Neuron (in vitro differentiated cells): ENCODE data around the gene CCR8.

Experiments
- H2AFZ ChIP-seq: one replicate; pipeline ENCODE4 v1.6.1; 2013; ENCODE audit warnings: low read depth, mild to moderate bottlenecking, inconsistent platforms, low read length, moderate library complexity
- H3K27me3 ChIP-seq: one replicate; pipeline ENCODE4 v1.6.1; 2013; ENCODE audit warnings: low read length; ENCODE audit not compliant: insufficient read depth
- H3K36me3 ChIP-seq: one replicate; pipeline ENCODE4 v1.6.1; 2013; ENCODE audit warnings: low read length; ENCODE audit not compliant: insufficient read depth
- H3K4me1 ChIP-seq: one replicate; pipeline ENCODE4 v1.6.1; 2013; ENCODE audit warnings: low read length; ENCODE audit not compliant: insufficient read depth
- H3K4me3 ChIP-seq: 2 replicates; pipeline ENCODE4 v1.5.1; 2013; ENCODE audit warnings: mild to moderate bottlenecking, low read length, moderate library complexity
- H3K9me3 ChIP-seq: one replicate; pipeline ENCODE4 v1.6.1; 2013; ENCODE audit warnings: low read length

CCR8 gene

GRCh38 chr3:39372833-39373232, 43.3 kb downstream of the CCR8 start:
- Histone ChIP-seq H2AFZ (no peak overlapping the region), H3K9me3 (peaks cover 2% of the 10 kb centered on the region), H3K4me1 (peaks cover 4% of the 10 kb centered on the region), H3K4me3 (no peak overlapping the region), H3K27me3 (no peaks in the 10 kb centered on the region), H3K36me3 (no peaks in the 10 kb centered on the region)

DNA sequence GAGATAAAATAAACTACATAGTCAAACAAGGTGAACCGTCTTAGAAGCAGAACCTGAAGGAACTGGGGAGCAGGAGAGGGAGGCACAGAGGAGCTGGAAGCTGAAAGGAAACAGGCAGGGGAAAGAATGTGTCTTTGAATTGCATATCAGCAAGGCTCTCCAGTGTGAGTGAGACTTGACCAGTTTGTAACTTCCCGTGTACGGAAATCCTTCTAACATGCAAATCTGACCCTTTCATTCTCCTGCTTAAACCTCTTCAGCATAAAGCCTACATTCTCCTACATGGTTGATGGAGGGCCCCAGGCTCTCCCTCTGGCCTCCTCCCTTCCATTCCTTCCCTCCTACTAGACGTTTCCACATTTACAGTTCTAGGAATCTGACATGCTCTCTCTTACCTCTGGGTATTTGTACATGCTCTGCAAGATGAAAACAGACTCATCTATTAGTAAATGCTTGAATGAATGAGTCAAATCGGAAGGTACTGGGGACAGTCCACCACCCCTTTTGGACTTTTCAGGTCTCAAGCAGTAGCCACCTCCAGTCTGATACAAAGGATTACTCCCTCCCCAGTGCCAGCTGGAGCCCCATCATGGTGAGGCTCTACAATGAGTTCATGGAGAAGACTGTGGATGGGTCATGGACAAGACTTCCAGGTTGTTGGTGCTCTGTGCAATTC, 47.6 kb downstream of the CCR8 start:
- H3K27me3 ChIP-seq = no peaks in the 10 kb centered on the region
- H2AFZ ChIP-seq = no peak overlapping the region
- H3K4me1 ChIP-seq = peaks cover 4% of the 10 kb centered on the region
- no peak overlapping the region for H3K4me3 ChIP-seq
- no peaks in the 10 kb centered on the region for H3K36me3 ChIP-seq
- peaks cover 2% of the 10 kb centered on the region for H3K9me3 ChIP-seq

- Histone ChIP-seq H3K4me1 (peaks cover 4% of the 10 kb centered on the region), H3K9me3 (peaks cover 2% of the 10 kb centered on the region), H3K4me3 (no peak overlapping the region), H3K27me3 (no peaks in the 10 kb centered on the region), H2AFZ (no peak overlapping the region), H3K36me3 (no peaks in the 10 kb centered on the region)
These were observed 48.6 kb downstream of the CCR8 start for GRCh38 chr3:39378088-39378487.

GRCh38 chr3:39378957-39379777, 49.7 kb downstream of the CCR8 start:
- peaks cover 4% of the 10 kb centered on the region for H3K4me1 ChIP-seq
- H2AFZ ChIP-seq = no peak overlapping the region
- no peaks in the 10 kb centered on the region for H3K27me3 ChIP-seq
- no peaks in the 10 kb centered on the region for H3K36me3 ChIP-seq
- H3K4me3 ChIP-seq = no peak overlapping the region
- no peaks in the 10 kb centered on the region for H3K9me3 ChIP-seq

GRCh38 chr3:39379778-39380155, 50.3 kb downstream of the CCR8 start:
- Histone ChIP-seq H2AFZ (no peak overlapping the region), H3K36me3 (no peaks in the 10 kb centered on the region), H3K9me3 (no peaks in the 10 kb centered on the region), H3K4me1 (peaks cover 8% of the 10 kb centered on the region), H3K4me3 (no peak overlapping the region), H3K27me3 (no peaks in the 10 kb centered on the region)

DNA sequence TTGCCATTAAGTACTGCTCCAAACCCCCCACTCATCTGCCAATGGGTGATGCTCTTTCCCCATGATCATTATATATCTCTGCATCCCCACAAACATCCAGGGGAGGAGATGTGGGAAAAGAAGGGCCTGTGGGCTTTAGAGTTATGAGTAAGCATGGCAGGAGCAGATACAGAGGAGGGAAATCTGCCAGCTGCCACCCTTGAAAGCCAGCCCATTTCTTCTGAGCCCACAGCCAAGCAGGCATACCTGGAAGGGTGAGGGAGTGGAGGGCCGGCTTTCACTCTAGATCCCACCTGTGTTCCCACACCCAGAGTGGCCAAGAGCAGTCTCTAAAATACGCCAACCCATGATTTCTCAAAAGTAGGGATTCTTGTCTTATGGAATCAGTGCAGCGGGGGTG, 51.9 kb downstream of the CCR8 start:
- Histone ChIP-seq H3K36me3 (no peaks in the 10 kb centered on the region), H3K4me1 (peaks cover 13% of the 10 kb centered on the region), H3K4me3 (no peak overlapping the region), H3K9me3 (no peaks in the 10 kb centered on the region), H2AFZ (no peak overlapping the region), H3K27me3 (no peaks in the 10 kb centered on the region)
